K562 (cell line): ENCODE results near the gene PEX11B. TPM values are rescaled to one million over a fixed set of nuclear protein-coding genes. Genes with fewer than 3 reads are reported as not detected.

ENCODE experiments used
- ARID2 ChIP-seq: fragments of 450-650 bp; IDR thresholded peaks from 2 replicates; pipeline ENCODE4 v1.6.1; 2017; ENCODE audit warnings: antibody characterized with exemption, mild to moderate bottlenecking
- ATF1 ChIP-seq, 2 experiments: fragments of 450-650 bp in 1 of 2; IDR thresholded peaks; 2 replicates each; pipeline ENCODE4 v1.6.1; 2016; ENCODE audit warnings: missing compliant biosample characterization in 1 of 2, missing genetic modification characterization in 1 of 2
- GTF2A2 ChIP-seq: IDR thresholded peaks from 2 replicates; pipeline ENCODE4 v1.6.1; 2016; ENCODE audit warnings: mild to moderate bottlenecking, missing genetic modification characterization, missing compliant biosample characterization
- JUN ChIP-seq, 2 experiments: sonication (generic) in 1 of 2; formaldehyde crosslinking in 1 of 2; IDR thresholded peaks; 2 replicates each; pipeline versions ENCODE4 v1.6.1 to v1.8.0; 2012 to 2022; ENCODE audit warnings: borderline replicate concordance in 2 of 2, mild to moderate bottlenecking in 2 of 2, improper control_type of control experiment in 1 of 2, low read depth in 1 of 2, low read length in 1 of 2, missing genetic modification reagents in 1 of 2
- JUNB ChIP-seq: fragments of 450-650 bp; formaldehyde crosslinking; conservative IDR thresholded peaks from 2 replicates; pipeline ENCODE4 v1.4.0; 2020; ENCODE audit warnings: mild to moderate bottlenecking
- KDM5B ChIP-seq: fragments of 200-600 bp; sonication (generic); IDR thresholded peaks from 2 replicates; pipeline ENCODE4 v1.6.1; 2012; ENCODE audit warnings: low read depth, mild to moderate bottlenecking, moderate library complexity, low read length, control low read depth, inconsistent platforms; ENCODE audit not compliant: insufficient replicate concordance
- KLF10 ChIP-seq: fragments of 250-450 bp; sonication (Bioruptor Pico); IDR thresholded peaks from 2 replicates; pipeline ENCODE4 v1.6.1; 2021; ENCODE audit warnings: matching md5 sums
- NRF1 ChIP-seq, 2 experiments: fragments of 450-650 bp; IDR thresholded peaks in 1 of 2; conservative IDR thresholded peaks in 1 of 2; 2 replicates each; pipeline ENCODE4 v1.6.1; 2014; ENCODE audit warnings: mild to moderate bottlenecking in 2 of 2
- NUFIP1 ChIP-seq: fragments of 450-650 bp; IDR thresholded peaks from 2 replicates; pipeline ENCODE4 v1.6.1; 2018; ENCODE audit not compliant: partially characterized antibody
- RREB1 ChIP-seq: fragments of 250-450 bp; sonication (Bioruptor Pico); IDR thresholded peaks from 2 replicates; pipeline ENCODE4 v1.4.0; 2020
- TAL1 ChIP-seq: fragments of 450-650 bp; IDR thresholded peaks from 2 replicates; pipeline ENCODE4 v1.6.1; 2016; ENCODE audit warnings: mild to moderate bottlenecking
- TSHZ1 ChIP-seq: fragments of 250-450 bp; sonication (Bioruptor Pico); IDR thresholded peaks from 2 replicates; pipeline ENCODE4 v1.4.0; 2020; ENCODE audit warnings: mild to moderate bottlenecking, moderate library complexity
- USF1 ChIP-seq: sonication (generic); formaldehyde crosslinking; IDR thresholded peaks from 2 replicates; pipeline ENCODE4 v1.9.0; 2022; ENCODE audit warnings: mild to moderate bottlenecking, missing genetic modification reagents
- ZNF395 ChIP-seq: fragments of 200-800 bp; sonication (Bioruptor generic); IDR thresholded peaks from 2 replicates; pipeline ENCODE4 v1.6.1; 2017; ENCODE audit warnings: missing genetic modification characterization, missing compliant biosample characterization
- ZNF707 ChIP-seq: fragments of 250-450 bp; sonication (Bioruptor Pico); conservative IDR thresholded peaks from 2 replicates; pipeline ENCODE4 v1.8.0; 2022; ENCODE audit warnings: inconsistent platforms, mild to moderate bottlenecking, moderate library complexity
- polyA plus RNA-seq, 8 experiments: library from polyadenylated mRNA; depleted of rRNA in 4 of 8; stranded (reverse) in 5 of 8; unstranded in 3 of 8; fragments of >200 nt; fragmentation: Nextera tagmentation in 2 of 8; fragmentation: Illumina TruSeq in 1 of 8; extraction: Ambion mirVana in 2 of 8; extraction: Trizol in 1 of 8; gene quantifications; 2 replicates each; pipeline versions ENCODE4 v1.2.1 to v1.2.3, GENCODE V29; 2011 to 2014; ENCODE audit warnings: inconsistent platforms in 1 of 8, missing spikeins in 1 of 8
- total RNA-seq, 7 experiments: library from RNA; depleted of rRNA in 6 of 7; stranded (reverse); fragments of >200 nt in 6 of 7; fragmentation: Illumina TruSeq in 2 of 7; extraction: Trizol in 2 of 7; gene quantifications; 2 replicates each; pipeline versions ENCODE4 v1.2.1 to v1.2.3, GENCODE V29; 2011 to 2021; ENCODE audit warnings: low replicate concordance in 1 of 7

The PEX11B gene
- total and polyA plus RNA-seq, 9 of the 15 experiments (the other 6 are each of a cell fraction or from before 2014, with no cell fraction given) = 13.2 to 60.0 (median 21.7) TPM

GRCh38 chr1:145927063-145927886, 8.8 kb upstream of the PEX11B start, which contains the start of gene RBM8A (continued):
- TF ChIP-seq RREB1 (CRISPR knock-in tag) (no peak), JUNB (CRISPR knock-in tag) (no peak), KLF10 (CRISPR knock-in tag) (no peak), ZNF395 (CRISPR knock-in tag) (peak; percentile 73), KDM5B (peak; percentile 97), ARID2 (peak; percentile 62; the same call in 1 of the 2 replicates), TAL1 (no peak; the same call in 1 of the 2 replicates), ATF1 (CRISPR knock-in tag; IDR thresholded peaks at IDR 0.05) (no peak), ATF1 (tag; IDR thresholded peaks at IDR 0.05) (peak; percentile 97), USF1 (no peak), ZNF707 (CRISPR knock-in tag) (no peak), JUN (IDR thresholded peaks at IDR 0.05; ENCODE audit: borderline replicate concordance, low read depth, low read length) (no peak), JUN (CRISPR knock-in tag; IDR thresholded peaks at IDR 0.05; ENCODE audit: borderline replicate concordance) (no peak), GTF2A2 (no peak), NRF1 (conservative IDR thresholded peaks at IDR 0.05 in 1 of 2, IDR thresholded peaks at IDR 0.05 in 1 of 2) (peak; percentile 43 to 51; a peak in 3 of 4 replicates), TSHZ1 (CRISPR knock-in tag) (no peak), NUFIP1 (peak; percentile 31)
